Endothelial cell of umbilical vein (primary cell): Measurements from ENCODE around the gene MOK. TPM values are rescaled to one million over a fixed set of nuclear protein-coding genes. Genes with fewer than 3 reads are reported as not detected.
A peak's percentile ranks its signal among the peaks of the same experiment; 100 is the strongest.

Source experiments
- BruUV-seq: library from RNA; stranded (reverse); fragments of 400-500 nt; replicated peaks from 2 replicates; lab custom pipeline; 2021; lab: Mats Ljungman, UMichigan
- CTCF ChIA-PET: fragments of 300-600, 350-600 bp; sonication (Branson Sonifier 250); formaldehyde crosslinking; loops from one replicate; lab custom pipeline; 2021; ENCODE audit warnings: antibody characterized with exemption, inconsistent platforms; lab: Charles Lee
- POLR2A ChIA-PET: fragments of 300-600, 350-600 bp; sonication (Branson Sonifier 250); formaldehyde crosslinking; loops from one replicate; lab custom pipeline; 2021; ENCODE audit warnings: antibody characterized with exemption, inconsistent platforms; lab: Charles Lee
- DNase-seq: peaks from one replicate; pipeline ENCODE4 v3.0.0-alpha.2; 2011; ENCODE audit warnings: low read depth, low spot score
- FAIRE-seq: peaks from 2 replicates; lab custom pipeline; 2011; peaks lifted over from hg19 to GRCh38; lab: Jason Lieb, UNC
- H2AFZ ChIP-seq: 2 replicates; pipeline ENCODE4 v1.6.0; 2012; ENCODE audit warnings: low read depth, low read length, control low read depth, inconsistent platforms
- H3K27ac ChIP-seq: 2 replicates; pipeline ENCODE4 v1.5.1; 2011; ENCODE audit warnings: low read depth, mild to moderate bottlenecking, control low read depth, low read length, moderate library complexity; ENCODE audit not compliant: insufficient read depth
- H3K27me3 ChIP-seq, 2 experiments: 2 replicates each; pipeline versions ENCODE4 v1.6.0 to v1.6.1; 2011; ENCODE audit warnings: low read length in 2 of 2, mixed read lengths in 1 of 2; ENCODE audit not compliant: control insufficient read depth in 2 of 2, insufficient read depth in 2 of 2
- H3K36me3 ChIP-seq, 2 experiments: 2 replicates in 1 of 2; 3 replicates in 1 of 2; pipeline ENCODE4 v1.5.1; 2011; ENCODE audit warnings: low read length in 2 of 2, mild to moderate bottlenecking in 1 of 2, moderate library complexity in 1 of 2; ENCODE audit not compliant: control insufficient read depth in 2 of 2, insufficient read depth in 2 of 2; ENCODE audit errors: extremely low read depth in 1 of 2
- H3K4me1 ChIP-seq: 3 replicates; pipeline ENCODE4 v1.5.1; 2011; ENCODE audit warnings: mild to moderate bottlenecking, low read length; ENCODE audit not compliant: control insufficient read depth, insufficient read depth; ENCODE audit errors: extremely low read depth
- H3K4me2 ChIP-seq: 2 replicates; pipeline ENCODE4 v1.6.1; 2011; ENCODE audit warnings: low read length, control low read depth, mixed read lengths; ENCODE audit not compliant: insufficient read depth
- H3K4me3 ChIP-seq, 3 experiments: fragments of 200-600 bp in 1 of 3; sonication (generic), shearing (Covaris generic) in 1 of 3; replicated peaks in 1 of 3; 2 replicates each; pipeline ENCODE4 v1.5.1; 2011 to 2016; ENCODE audit warnings: control low read depth in 3 of 3, low read length in 3 of 3, mild to moderate bottlenecking in 2 of 3, inconsistent platforms in 1 of 3, low read depth in 1 of 3, moderate library complexity in 1 of 3; ENCODE audit not compliant: insufficient read depth in 1 of 3
- H3K79me2 ChIP-seq: 2 replicates; pipeline ENCODE4 v1.6.0; 2012; ENCODE audit warnings: low read length, inconsistent platforms; ENCODE audit not compliant: control insufficient read depth, insufficient read depth
- H3K9ac ChIP-seq: replicated peaks from 2 replicates; pipeline ENCODE3; 2011; ENCODE audit warnings: low read length, control low read depth; ENCODE audit not compliant: insufficient read depth; ENCODE audit errors: extremely low read depth
- H3K9me1 ChIP-seq: replicated peaks from 3 replicates; pipeline ENCODE4 v1.6.0; 2011; ENCODE audit warnings: mild to moderate bottlenecking, low read length; ENCODE audit not compliant: control insufficient read depth, insufficient read depth; ENCODE audit errors: extremely low read depth
- H3K9me3 ChIP-seq: replicated peaks from 2 replicates; pipeline ENCODE4 v1.5.1; 2012; ENCODE audit warnings: low read length, inconsistent platforms; ENCODE audit not compliant: control insufficient read depth, insufficient read depth
- H4K20me1 ChIP-seq: replicated peaks from 2 replicates; pipeline ENCODE3; 2011; ENCODE audit warnings: mild to moderate bottlenecking, low read length; ENCODE audit not compliant: control insufficient read depth, insufficient read depth; ENCODE audit errors: extremely low read depth
- EZH2 ChIP-seq: IDR thresholded peaks from 2 replicates; pipeline ENCODE4 v1.6.1; 2012; ENCODE audit warnings: borderline replicate concordance, low read depth, mild to moderate bottlenecking, moderate library complexity, low read length, inconsistent platforms; ENCODE audit not compliant: severe bottlenecking
- FOS ChIP-seq: IDR thresholded peaks from 2 replicates; pipeline ENCODE4 v1.6.1; 2011; ENCODE audit warnings: mild to moderate bottlenecking, low read length, moderate library complexity, borderline replicate concordance; ENCODE audit not compliant: insufficient read depth
- GATA2 ChIP-seq: IDR thresholded peaks from 2 replicates; pipeline ENCODE4 v1.7.0; 2011; ENCODE audit warnings: low read depth, mild to moderate bottlenecking, moderate library complexity, mixed read lengths, low read length; ENCODE audit not compliant: insufficient read length, insufficient read depth
- JUN ChIP-seq: IDR thresholded peaks from 2 replicates; pipeline ENCODE4 v1.6.1; 2011; ENCODE audit warnings: borderline replicate concordance, low read depth; ENCODE audit not compliant: insufficient read length, insufficient read depth
- MYC ChIP-seq: IDR thresholded peaks from one replicate; pipeline ENCODE4 v1.6.1; 2011; ENCODE audit warnings: mild to moderate bottlenecking, low read depth, low read length
- POLR2A ChIP-seq: IDR thresholded peaks from 2 replicates; pipeline ENCODE4 v1.6.1; 2012; ENCODE audit warnings: low read depth, mild to moderate bottlenecking, control low read depth, low read length
- POLR2AphosphoS5 ChIP-seq: IDR thresholded peaks from 2 replicates; pipeline ENCODE4 v1.6.1; 2012; ENCODE audit warnings: low read depth, mild to moderate bottlenecking, control low read depth, low read length, moderate library complexity; ENCODE audit not compliant: insufficient read depth
- dilution Hi-C: fragments of 300-500 bp; cut with MboI; formaldehyde crosslinking; loops from one replicate; pipeline ENCODE4 v1.15.0; 2019; ENCODE audit warnings: low sequenced_read_pairs; ENCODE audit not compliant: extremely low pct_ligation_motif_present
- intact Hi-C: fragments of 100-400 bp; cut with micrococcal nuclease; formaldehyde crosslinking; loops from one replicate; pipeline ENCODE4 v1.10.0; 2022
- polyA plus RNA-seq, 4 experiments: library from polyadenylated mRNA; depleted of rRNA in 3 of 4; stranded (reverse) in 3 of 4; unstranded in 1 of 4; fragments of >200 nt; gene quantifications; 2 replicates each; pipeline versions ENCODE4 v1.2.1 to v1.2.3, GENCODE V29; 2011 to 2012; ENCODE audit warnings: missing spikeins in 1 of 4
- total RNA-seq: library from RNA; stranded (reverse); gene quantifications from 2 replicates; pipeline ENCODE4 v1.2.3, GENCODE V29; 2021
- TF ChIP-seq, protein P1 (sequence below): IDR thresholded peaks from 2 replicates; pipeline ENCODE4 v1.6.1; 2011; ENCODE audit not compliant: insufficient read depth, insufficient read length

MOK gene
- total and polyA plus RNA-seq, 2 donors (not counting 3 experiments of a cell fraction or from before 2014, with no cell fraction given) = 6.1 to 8.6 TPM

GRCh38 chr14:102264355-102264754 is 40.6 kb downstream of the MOK start:
- no peaks in the 10 kb centered on the region for H4K20me1 ChIP-seq
- H3K27ac ChIP-seq = no peak overlapping the region
- BruUV-seq = no TSS peak
- H3K9me3 ChIP-seq = no peaks in the 10 kb centered on the region
- ChIA-PET CTCF (no interaction called here), POLR2A (no interaction called here)
- H3K36me3 ChIP-seq = no peaks in the 10 kb centered on the region
- DNase-seq (no peak), FAIRE-seq (no peak)
- no peak overlapping the region for H3K4me3 ChIP-seq
- intact Hi-C loops (no loop called here), dilution Hi-C loops (no loop called here)
- no peak overlapping the region for H3K4me2 ChIP-seq
- no peak overlapping the region for H3K9ac ChIP-seq
- H2AFZ ChIP-seq = no peak overlapping the region
- no peaks in the 10 kb centered on the region for H3K4me1 ChIP-seq
- no peaks in the 10 kb centered on the region for H3K27me3 ChIP-seq
- no peaks in the 10 kb centered on the region for H3K79me2 ChIP-seq
- TF ChIP-seq JUN = no peak
- TF ChIP-seq MYC = no peak
- no peak for TF ChIP-seq POLR2A
- no peak for TF ChIP-seq FOS
- no peak for TF ChIP-seq GATA2
- no peak for TF ChIP-seq POLR2AphosphoS5
- no peak for TF ChIP-seq EZH2
- TF ChIP-seq, protein P1, sequence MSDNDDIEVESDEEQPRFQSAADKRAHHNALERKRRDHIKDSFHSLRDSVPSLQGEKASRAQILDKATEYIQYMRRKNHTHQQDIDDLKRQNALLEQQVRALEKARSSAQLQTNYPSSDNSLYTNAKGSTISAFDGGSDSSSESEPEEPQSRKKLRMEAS = no peak
- no peaks in the 10 kb centered on the region for H3K9me1 ChIP-seq

GRCh38 chr14:102262929-102263462 is 42.0 kb downstream of the MOK start:
- DNase-seq (peak; percentile 32), FAIRE-seq (no peak)
- BruUV-seq = no TSS peak
- Histone ChIP-seq H3K27ac (no peak overlapping the region), H3K9ac (no peak overlapping the region), H3K36me3 (no peaks in the 10 kb centered on the region), H3K9me3 (no peaks in the 10 kb centered on the region), H3K4me3 (no peak overlapping the region), H3K9me1 (no peaks in the 10 kb centered on the region), H2AFZ (peak overlapping the region; percentile 54), H3K79me2 (no peaks in the 10 kb centered on the region), H4K20me1 (no peaks in the 10 kb centered on the region), H3K27me3 (no peaks in the 10 kb centered on the region), H3K4me2 (no peak overlapping the region), H3K4me1 (no peaks in the 10 kb centered on the region)
- TF ChIP-seq MYC (no peak), POLR2AphosphoS5 (no peak), GATA2 (no peak), POLR2A (no peak)
- ChIA-PET CTCF (interaction anchor here (1.0 kb wide), 1 partner anchor 21 kb away, joined by 4 read pairs; no protein-coding TSS in a partner anchor), POLR2A (no interaction called here)
- dilution Hi-C loops = no loop called here
- intact Hi-C loops = no loop called here
